Stomach (tissue), 4 donors: ENCODE data around the gene ANXA8.
"Not testable (repeated sequence)": the region's sequence is repeated elsewhere in the genome, so short reads cannot be mapped to it uniquely, and the experiment has no call there.

Experiments used
- CTCF ChIP-seq, 7 experiments: fragments of 450-650 bp in 4 of 7; fragments of 200-600 bp in 3 of 7; sonication (generic) in 3 of 7; IDR thresholded peaks; one replicate each; pipeline ENCODE4 v1.5.1; 2016 to 2019; ENCODE audit warnings: antibody characterized with exemption in 7 of 7, control low read depth in 2 of 7, mild to moderate bottlenecking in 1 of 7
- EP300 ChIP-seq: sonication (generic); formaldehyde crosslinking; IDR thresholded peaks from one replicate; pipeline ENCODE4 v1.6.1; 2017; ENCODE audit warnings: antibody characterized with exemption

- not testable (repeated sequence) for TF ChIP-seq CTCF (IDR thresholded peaks at IDR 0.05); EP300
Observed at GRCh38 chr10:47494226-47494625, 10.3 kb upstream of the ANXA8 start.
